Measurements from ENCODE around the gene PLCB1.
"Not testable (repeated sequence)": the region's sequence is repeated elsewhere in the genome, so short reads cannot be mapped to it uniquely, and the experiment has no call there.

PLCB1 gene

DNA sequence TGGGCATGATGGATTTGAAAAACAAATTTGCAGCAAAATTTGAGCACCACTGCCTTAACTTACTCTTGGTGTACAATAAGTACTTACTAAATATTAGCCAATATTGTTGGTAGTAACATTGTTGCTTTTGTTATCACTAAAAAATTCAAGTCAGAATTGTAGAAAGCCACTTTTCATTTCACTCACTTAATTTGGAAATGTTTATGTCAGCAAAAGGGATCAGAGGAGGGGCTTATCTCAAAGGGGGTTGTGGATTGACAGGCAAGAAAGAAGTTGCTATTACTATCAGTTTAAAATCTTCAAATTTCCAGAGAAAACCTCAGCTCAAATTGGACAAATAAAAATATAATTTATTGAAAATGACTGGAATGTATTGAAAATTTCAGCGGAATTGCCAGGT is 241.5 kb downstream of the PLCB1 start:
- no peak for FAIRE-seq

DNA sequence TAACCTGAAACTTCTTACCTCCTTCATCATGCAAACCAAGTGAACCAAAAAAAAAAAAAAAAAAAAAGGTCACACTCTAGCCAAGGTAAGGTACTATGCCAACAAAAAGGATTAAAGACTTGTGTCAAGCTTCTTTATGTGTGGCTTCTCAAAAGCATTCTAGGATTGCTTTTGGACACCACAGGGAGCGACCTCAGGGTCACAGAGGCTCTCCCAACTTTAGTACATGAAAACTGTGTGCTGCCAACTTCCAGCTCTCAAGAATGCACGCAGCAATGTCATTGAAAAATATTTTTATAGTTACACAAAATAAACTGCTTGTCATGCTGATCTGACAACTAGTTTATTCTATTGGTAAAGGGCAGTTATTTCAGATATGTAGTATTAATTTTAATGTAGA is 243.8 kb downstream of the PLCB1 start:
- FAIRE-seq = no peak

DNA sequence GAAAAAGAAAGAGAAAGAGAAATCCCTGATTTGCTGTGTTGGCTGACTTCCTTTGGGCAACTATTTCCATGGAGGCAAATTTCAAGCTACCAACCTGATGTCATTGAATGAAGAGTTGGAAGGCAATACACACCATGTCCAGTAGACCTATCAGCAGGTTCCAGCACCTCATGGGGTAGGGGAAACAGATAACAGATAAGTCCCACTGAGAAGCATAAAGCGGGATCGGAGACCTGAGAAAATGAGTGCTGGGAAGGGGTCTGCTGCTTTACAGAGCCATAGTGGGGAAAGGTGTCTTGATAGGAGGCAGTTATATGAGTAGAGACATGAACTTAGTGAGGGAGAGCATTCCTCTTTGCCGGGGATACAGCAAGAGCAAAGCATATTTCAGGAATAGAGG is 244.9 kb downstream of the PLCB1 start:
- FAIRE-seq = no peak

- FAIRE-seq = not testable (repeated sequence)
Observed at GRCh38 chr20:8379125-8379524, 247.1 kb downstream of the PLCB1 start.

DNA sequence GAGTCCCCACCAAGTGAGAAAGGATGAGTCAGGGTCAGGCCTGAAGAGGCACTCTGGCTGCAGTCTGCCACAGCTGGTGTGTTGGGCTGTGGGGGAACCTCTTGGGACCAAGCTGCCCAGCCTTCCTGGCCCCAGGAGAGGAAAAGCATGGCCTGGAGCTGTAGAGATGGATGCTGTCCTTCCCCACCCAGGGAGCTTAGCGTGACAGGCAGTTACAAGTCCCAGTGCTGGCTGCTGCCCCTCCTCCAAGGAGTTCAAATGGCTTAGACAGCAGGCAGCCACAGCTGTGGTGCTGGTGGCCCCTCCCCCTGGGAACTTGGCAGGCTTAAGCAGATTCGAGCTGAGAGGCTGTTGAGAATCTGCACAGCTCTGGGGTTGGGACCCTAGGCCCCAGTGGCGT is 253.2 kb downstream of the PLCB1 start:
- FAIRE-seq = no peak

- FAIRE-seq = no peak
Observed at GRCh38 chr20:8386991-8387390, 254.9 kb downstream of the PLCB1 start.

DNA sequence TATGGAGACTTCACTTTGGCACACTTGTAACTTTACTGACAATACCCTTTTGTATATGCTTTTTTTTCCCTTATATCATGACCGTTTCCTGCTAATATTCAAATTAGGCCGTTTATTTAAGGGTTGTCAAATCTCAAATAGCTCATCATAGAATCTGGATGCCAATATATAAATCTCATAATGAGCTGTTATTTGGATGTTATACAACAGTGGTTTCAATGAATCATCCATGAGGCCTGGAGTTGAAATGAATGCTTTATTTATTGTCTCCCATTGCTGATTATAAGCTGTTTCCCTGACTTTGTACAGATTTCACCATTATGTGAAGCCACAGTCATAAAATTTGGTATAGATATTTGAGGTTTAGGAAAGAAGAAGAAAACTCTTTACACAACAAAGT is 256.1 kb downstream of the PLCB1 start:
- FAIRE-seq = no peak

DNA sequence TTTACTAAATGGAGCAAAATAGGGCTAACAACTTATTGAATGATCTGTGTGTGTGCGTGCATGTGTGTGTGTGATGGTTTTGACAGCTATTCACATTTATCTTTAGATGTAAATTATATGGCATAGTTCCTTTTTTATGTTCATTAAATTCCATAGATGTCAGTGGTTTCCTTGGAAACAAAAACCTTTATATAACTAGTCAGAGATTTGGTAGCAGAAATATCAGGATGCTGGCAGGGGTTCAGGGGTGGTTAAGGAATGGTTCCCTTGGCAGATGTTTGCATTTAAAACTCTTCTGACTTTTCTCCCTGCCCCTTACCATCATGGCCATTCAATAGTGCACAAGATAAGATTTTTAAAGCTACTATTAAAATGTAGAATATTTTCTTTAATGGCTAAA is 256.6 kb downstream of the PLCB1 start:
- no peak for FAIRE-seq

GRCh38 chr20:8389381-8390036 is 257.4 kb downstream of the PLCB1 start:
- FAIRE-seq = peak; percentile 91

- FAIRE-seq = no peak
Observed at GRCh38 chr20:8390037-8390433, 258.0 kb downstream of the PLCB1 start.

DNA sequence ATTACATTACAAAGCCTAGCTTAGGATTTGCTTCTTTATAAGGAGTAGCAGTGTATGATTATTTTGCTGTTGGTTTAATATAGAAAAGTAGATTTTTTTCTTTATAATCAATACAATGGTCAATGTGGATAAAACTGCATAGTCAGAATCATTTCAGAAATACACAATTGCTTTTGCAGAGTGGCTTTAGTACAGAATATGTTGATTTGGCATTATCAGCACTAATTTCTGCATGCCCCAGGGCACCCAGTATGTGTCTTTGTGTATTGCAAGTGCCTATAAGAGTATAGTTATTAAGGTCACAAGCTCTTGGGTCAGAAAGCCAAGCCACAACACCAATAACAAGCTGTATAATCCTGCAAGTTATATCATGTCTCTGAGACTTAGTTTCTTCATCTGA is 258.4 kb downstream of the PLCB1 start:
- no peak for FAIRE-seq

GRCh38 chr20:8393381-8393780 is 261.3 kb downstream of the PLCB1 start:
- FAIRE-seq = no peak

- FAIRE-seq = no peak
Observed at GRCh38 chr20:8394308-8394945, 262.4 kb downstream of the PLCB1 start.

- no peak for FAIRE-seq
Observed at GRCh38 chr20:8395956-8396355, 263.9 kb downstream of the PLCB1 start.

DNA sequence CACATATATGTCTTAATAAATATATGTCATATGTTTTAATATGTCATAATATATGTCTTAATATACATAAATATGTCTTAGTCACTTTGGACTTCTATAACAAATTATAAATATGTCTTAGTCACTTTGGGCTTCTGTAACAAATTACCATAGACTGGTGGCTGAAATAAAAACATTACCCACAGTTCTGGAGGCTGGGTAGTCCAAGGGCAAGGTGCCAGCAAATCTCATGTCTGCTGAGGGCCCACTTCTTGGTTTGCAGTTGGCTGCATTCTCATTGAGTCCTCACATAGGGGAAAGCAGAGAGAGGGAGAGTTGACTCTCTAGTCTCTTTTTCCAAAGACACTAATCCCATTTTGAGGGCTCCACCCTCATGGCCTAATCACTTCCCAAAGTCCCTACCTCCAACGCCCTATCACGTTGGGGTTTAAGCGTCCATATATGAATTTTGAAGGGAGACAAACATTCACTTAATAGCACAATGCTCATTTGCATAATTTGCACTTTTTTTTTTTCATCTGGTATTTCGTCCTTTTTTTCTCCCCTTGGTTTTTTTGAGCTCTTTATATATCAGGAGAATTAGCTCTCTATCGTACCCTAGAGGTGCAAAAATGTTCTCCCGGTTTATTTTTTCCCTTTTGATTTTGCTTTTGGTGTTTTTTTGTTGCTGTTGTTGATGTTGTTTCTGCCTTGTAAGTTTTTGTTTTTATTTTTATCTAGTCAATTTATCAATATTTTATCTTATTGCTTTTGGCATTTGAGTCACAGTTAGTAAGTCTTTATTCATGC is 266.4 kb downstream of the PLCB1 start:
- no peak for FAIRE-seq

- no peak for FAIRE-seq
Observed at GRCh38 chr20:8399947-8400346, 267.9 kb downstream of the PLCB1 start.

GRCh38 chr20:8400486-8400885 is 268.4 kb downstream of the PLCB1 start:
- FAIRE-seq = no peak

DNA sequence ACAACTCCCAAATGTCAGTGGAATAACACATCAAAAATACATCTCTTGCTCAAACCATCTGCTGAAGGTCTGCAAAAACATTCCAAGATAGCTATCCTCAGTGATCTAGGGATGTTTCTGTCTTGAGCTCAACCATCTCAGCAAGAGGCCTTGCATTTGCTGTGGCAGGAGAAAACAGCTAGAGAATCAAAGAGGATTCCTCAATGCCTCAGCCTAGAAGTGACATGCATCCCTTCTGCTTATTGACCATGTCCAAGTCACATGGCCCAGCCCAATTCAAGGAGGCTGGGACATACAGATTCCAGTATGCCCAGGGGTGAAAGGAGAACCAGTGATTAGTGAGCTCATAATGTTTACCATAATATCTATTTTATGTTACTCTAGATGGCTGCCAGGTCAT is 269.5 kb downstream of the PLCB1 start:
- FAIRE-seq = no peak

DNA sequence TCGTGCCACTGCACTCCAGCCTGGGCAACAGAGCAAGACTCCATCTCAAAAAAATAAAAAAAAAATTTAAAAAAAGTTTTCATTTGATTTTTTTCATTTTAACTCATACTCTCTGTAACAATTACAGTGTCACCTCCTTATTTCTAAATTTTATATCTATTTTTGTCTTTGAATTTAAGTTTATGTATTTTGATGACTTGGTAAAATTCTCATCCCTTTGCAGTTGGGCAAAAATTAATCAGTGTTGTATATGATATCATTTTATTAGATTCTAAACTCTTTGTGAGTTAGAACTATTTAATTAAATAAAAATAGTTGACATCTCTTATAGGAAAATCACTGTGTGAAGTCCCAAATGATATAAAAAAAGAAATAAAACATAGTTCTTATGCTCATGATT is 270.7 kb downstream of the PLCB1 start:
- FAIRE-seq = no peak

GRCh38 chr20:8404912-8405635 is 273.0 kb downstream of the PLCB1 start:
- FAIRE-seq = no peak

- FAIRE-seq = no peak
Observed at GRCh38 chr20:8406391-8406790, 274.3 kb downstream of the PLCB1 start.

GRCh38 chr20:8408587-8409307 is 276.7 kb downstream of the PLCB1 start:
- FAIRE-seq = no peak

- FAIRE-seq = no peak
Observed at GRCh38 chr20:8413691-8414090, 281.6 kb downstream of the PLCB1 start.
